Stimulated activated effector memory CD8-positive, alpha-beta T cell treated with anti-CD3 and anti-CD28 coated beads, Interleukin-12 subunit alpha, Interleukin-12 subunit beta, amount 100 ng/mL, for 72 hours (primary cell): ENCODE measurements around the gene RSRP1.
"Not testable (repeated sequence)": the region's sequence is repeated elsewhere in the genome, so short reads cannot be mapped to it uniquely, and the experiment has no call there.

Source experiments
- ATAC-seq: fragments of 150-1000 bp; cut with Tn5 transposase; 2 replicates; pipeline ENCODE4 v1.10.0; 2021
- DNase-seq, 2 donors: peaks; one replicate each; pipeline ENCODE4 v3.0.0; 2021 to 2022; ENCODE audit warnings: low spot score in 2 of 2
- H3K27ac Mint-ChIP-seq: one replicate; pipeline ENCODE4 v1.8.0; 2022; ENCODE audit warnings: mild to moderate bottlenecking, mixed read lengths
- H3K36me3 Mint-ChIP-seq: one replicate; pipeline ENCODE4 v1.8.0; 2022; ENCODE audit warnings: mild to moderate bottlenecking, mixed read lengths
- H3K4me1 Mint-ChIP-seq: one replicate; pipeline ENCODE4 v1.8.0; 2022; ENCODE audit warnings: mixed read lengths
- H3K4me3 Mint-ChIP-seq: one replicate; pipeline ENCODE4 v1.8.0; 2022; ENCODE audit warnings: mild to moderate bottlenecking, mixed read lengths
- H3K9me3 Mint-ChIP-seq: one replicate; pipeline ENCODE4 v1.8.0; 2022; ENCODE audit warnings: mixed read lengths

The RSRP1 gene

GRCh38 chr1:25247024-25247828, at the start of gene RSRP1:
RSRP1 (minus strand) TSS chr1:25247454; CDS start chr1:25246963, 491 bp downstream.
- Mint-ChIP-seq H3K4me3 (peak within 1 kb of the TSS; percentile 93), H3K4me1 (peaks cover 50% of the 10 kb centered on the region), H3K27ac (peak within 1 kb of the TSS; percentile 99), H3K9me3 (no peaks in the 10 kb centered on the region), H3K36me3 (peaks cover 72% of the 10 kb centered on the region)
- peak; percentile 98 to 100 for DNase-seq
- peak; percentile 86 for ATAC-seq

- H3K9me3 Mint-ChIP-seq, ATAC-seq, H3K36me3 Mint-ChIP-seq, H3K4me1 Mint-ChIP-seq, DNase-seq, H3K4me3 Mint-ChIP-seq, H3K27ac Mint-ChIP-seq: not testable (repeated sequence)
Measured at GRCh38 chr1:25296501-25296900, 49.2 kb upstream of the RSRP1 start.

- not testable (repeated sequence) for DNase-seq, ATAC-seq, H3K4me1 Mint-ChIP-seq, H3K9me3 Mint-ChIP-seq, H3K4me3 Mint-ChIP-seq, H3K36me3 Mint-ChIP-seq, H3K27ac Mint-ChIP-seq
Measured at GRCh38 chr1:25294889-25295826, 47.9 kb upstream of the RSRP1 start.

DNA sequence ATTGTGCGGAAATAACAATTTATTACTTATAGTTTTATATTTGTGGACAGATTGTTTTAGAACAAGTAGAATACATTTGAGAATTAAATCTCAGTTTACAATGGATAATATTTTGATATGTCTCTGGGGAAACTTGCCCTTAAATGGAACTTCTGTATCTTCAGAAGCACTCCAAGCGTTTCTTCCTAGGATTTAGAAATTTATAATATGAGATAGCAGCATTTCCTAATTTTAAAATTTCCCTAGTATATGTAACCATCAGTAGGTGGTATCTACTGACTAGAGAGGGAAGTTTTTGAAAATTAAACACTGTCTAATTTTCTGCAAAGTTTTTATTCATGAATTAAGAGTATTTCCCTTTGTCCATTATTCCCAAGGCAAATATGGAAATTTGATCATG, 46.2 kb upstream of the RSRP1 start:
- H3K27ac Mint-ChIP-seq, H3K36me3 Mint-ChIP-seq, H3K4me3 Mint-ChIP-seq, H3K4me1 Mint-ChIP-seq, DNase-seq, ATAC-seq, H3K9me3 Mint-ChIP-seq: not testable (repeated sequence)

- not testable (repeated sequence) for H3K9me3 Mint-ChIP-seq, H3K27ac Mint-ChIP-seq, H3K36me3 Mint-ChIP-seq, H3K4me3 Mint-ChIP-seq, DNase-seq, H3K4me1 Mint-ChIP-seq
- peak; percentile 74 for ATAC-seq
Measured at GRCh38 chr1:25290043-25290442, 42.8 kb upstream of the RSRP1 start.

GRCh38 chr1:25288573-25289101, 41.4 kb upstream of the RSRP1 start:
- H3K9me3 Mint-ChIP-seq, ATAC-seq, H3K36me3 Mint-ChIP-seq, DNase-seq, H3K27ac Mint-ChIP-seq, H3K4me1 Mint-ChIP-seq, H3K4me3 Mint-ChIP-seq: not testable (repeated sequence)

- H3K36me3 Mint-ChIP-seq, H3K9me3 Mint-ChIP-seq, DNase-seq, H3K4me1 Mint-ChIP-seq, H3K27ac Mint-ChIP-seq, H3K4me3 Mint-ChIP-seq: not testable (repeated sequence)
- peak; percentile 65 for ATAC-seq
Measured at GRCh38 chr1:25287164-25287563, 39.9 kb upstream of the RSRP1 start.

- H3K27ac Mint-ChIP-seq, H3K36me3 Mint-ChIP-seq, H3K4me3 Mint-ChIP-seq, ATAC-seq, DNase-seq, H3K9me3 Mint-ChIP-seq, H3K4me1 Mint-ChIP-seq: not testable (repeated sequence)
Measured at GRCh38 chr1:25285862-25286261, 38.6 kb upstream of the RSRP1 start.

DNA sequence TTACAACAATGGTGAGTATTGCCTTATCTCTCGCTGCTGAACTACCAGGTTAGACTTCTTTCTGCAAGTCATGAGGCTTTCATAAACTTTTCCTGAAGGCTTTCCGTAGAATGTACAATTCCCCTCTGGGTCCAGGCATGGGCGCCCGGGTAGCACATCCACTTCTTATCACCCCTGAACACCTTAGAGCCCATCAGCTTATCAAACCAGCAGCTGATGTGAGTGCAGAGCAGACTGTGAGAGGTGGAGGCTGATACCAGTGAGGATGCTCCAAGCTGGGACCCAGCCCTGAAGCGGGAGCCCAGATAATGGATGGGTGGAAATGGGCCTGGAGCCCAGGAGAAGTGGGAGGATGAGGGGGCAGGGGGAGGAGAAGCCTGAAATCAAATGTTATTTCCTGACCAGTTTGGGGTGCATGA, 32.4 kb upstream of the RSRP1 start:
- H3K4me1 Mint-ChIP-seq, ATAC-seq, H3K27ac Mint-ChIP-seq, H3K4me3 Mint-ChIP-seq, DNase-seq, H3K9me3 Mint-ChIP-seq, H3K36me3 Mint-ChIP-seq: not testable (repeated sequence)

DNA sequence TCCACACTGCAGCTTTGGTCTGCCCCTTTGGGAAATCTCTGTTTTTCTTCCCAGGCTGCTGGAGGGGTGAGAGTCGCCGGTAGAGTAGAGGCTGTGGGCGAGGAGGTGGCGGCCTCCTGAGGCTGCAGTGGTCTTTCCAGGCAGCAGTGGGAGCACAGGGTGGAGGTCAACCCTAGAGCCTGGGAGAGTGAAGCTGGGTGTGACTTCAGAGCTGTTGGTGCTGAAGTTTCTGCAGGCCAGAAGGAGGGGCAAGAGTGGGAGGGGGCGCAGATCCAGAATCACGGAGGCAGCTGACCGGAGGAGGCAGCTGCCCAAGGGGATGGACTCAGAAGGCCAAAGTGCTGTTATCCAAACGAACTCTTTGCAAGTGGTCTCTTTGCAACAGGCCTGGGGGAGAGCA, 31.5 kb upstream of the RSRP1 start:
- H3K4me3 Mint-ChIP-seq, ATAC-seq, DNase-seq, H3K27ac Mint-ChIP-seq, H3K9me3 Mint-ChIP-seq, H3K4me1 Mint-ChIP-seq, H3K36me3 Mint-ChIP-seq: not testable (repeated sequence)

- H3K36me3 Mint-ChIP-seq, H3K9me3 Mint-ChIP-seq, DNase-seq, H3K4me1 Mint-ChIP-seq, H3K4me3 Mint-ChIP-seq, H3K27ac Mint-ChIP-seq, ATAC-seq: not testable (repeated sequence)
Measured at GRCh38 chr1:25278358-25278757, 31.1 kb upstream of the RSRP1 start.

DNA sequence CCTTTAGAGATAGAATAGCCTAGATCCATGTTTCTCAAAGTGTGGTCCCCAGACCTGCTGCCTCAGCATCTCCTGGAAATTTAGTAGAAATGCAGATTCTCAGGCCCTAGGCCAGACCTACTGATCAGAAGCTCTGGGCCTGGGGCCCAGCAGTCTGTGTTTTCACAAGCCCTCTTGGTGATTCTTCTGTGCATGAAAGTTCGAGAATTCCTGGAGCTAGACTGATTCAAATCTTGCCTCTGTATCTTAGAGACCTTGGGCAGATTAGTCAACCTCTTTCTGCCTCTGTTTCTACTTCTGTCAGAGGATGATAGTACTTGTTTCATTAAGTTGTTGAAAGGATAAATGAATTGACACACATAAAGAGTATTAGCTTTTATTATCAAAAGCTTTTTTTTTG, 30.0 kb upstream of the RSRP1 start:
- DNase-seq, ATAC-seq, H3K36me3 Mint-ChIP-seq, H3K27ac Mint-ChIP-seq, H3K9me3 Mint-ChIP-seq, H3K4me3 Mint-ChIP-seq, H3K4me1 Mint-ChIP-seq: not testable (repeated sequence)

DNA sequence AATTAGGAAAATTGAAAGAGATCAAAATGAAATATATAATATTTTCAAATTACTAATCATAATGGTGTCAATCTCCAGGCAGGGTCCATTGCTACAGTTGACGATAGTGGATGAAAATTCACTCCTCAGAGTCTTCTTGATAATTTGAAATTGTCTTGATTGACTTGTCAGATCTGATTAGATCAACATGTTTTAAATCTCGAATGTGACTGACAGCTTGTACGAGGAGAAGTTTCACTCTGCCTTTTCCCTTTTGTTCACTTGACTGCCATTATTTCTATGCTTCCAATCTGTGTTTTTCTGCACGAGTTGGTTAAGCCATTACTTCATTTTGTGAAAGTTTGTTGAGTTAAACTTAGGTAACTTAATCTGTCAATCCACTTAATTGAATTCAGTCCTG, 28.4 kb upstream of the RSRP1 start:
- H3K36me3 Mint-ChIP-seq, H3K27ac Mint-ChIP-seq, H3K9me3 Mint-ChIP-seq, DNase-seq, H3K4me3 Mint-ChIP-seq, H3K4me1 Mint-ChIP-seq, ATAC-seq: not testable (repeated sequence)

GRCh38 chr1:25272238-25272637, 25.0 kb upstream of the RSRP1 start, which contains the start of gene RHD:
RHD (plus strand) TSS chr1:25272509; CDS start chr1:25272548, 39 bp downstream.
- not testable (repeated sequence) for H3K4me3 Mint-ChIP-seq, H3K36me3 Mint-ChIP-seq, H3K9me3 Mint-ChIP-seq, H3K27ac Mint-ChIP-seq, H3K4me1 Mint-ChIP-seq, DNase-seq, ATAC-seq

DNA sequence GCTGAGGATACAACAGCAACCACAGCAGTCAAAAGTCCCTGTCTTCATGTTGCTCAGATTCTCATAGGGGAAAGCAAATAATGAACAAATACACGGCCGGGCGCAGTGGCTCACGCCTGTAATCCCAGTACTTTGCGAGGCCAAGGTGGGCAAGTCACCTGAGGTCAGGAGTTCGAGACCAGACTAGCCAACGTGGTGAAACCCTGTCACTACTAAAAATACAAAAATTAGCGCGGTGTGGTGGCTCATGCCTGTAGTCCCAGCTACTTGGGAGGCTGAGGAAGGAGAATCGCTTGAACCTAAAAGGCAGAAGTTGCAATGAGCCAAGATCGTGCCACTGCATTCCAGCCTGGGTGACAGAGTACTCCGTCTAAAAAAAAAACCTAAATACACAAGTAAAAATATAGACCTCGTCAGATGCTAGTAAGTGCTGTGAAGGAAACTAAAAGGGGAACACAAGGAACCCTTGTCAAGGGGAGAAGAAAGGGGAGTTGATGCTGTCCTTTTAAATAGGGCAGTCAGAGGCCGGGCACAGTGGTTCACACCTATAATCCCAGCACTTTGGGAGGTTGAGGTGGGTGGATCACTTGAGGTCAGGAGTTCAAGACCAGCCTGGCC, 21.0 kb upstream of the RSRP1 start:
- peak overlapping the region; percentile 91 for H3K27ac Mint-ChIP-seq
- not testable (repeated sequence) for ATAC-seq, H3K36me3 Mint-ChIP-seq, DNase-seq, H3K4me1 Mint-ChIP-seq, H3K9me3 Mint-ChIP-seq
- H3K4me3 Mint-ChIP-seq, result peak overlapping the region; percentile 78
